ENCODE results near the gene APOB. TPM values are rescaled to one million over a fixed set of nuclear protein-coding genes. Genes with fewer than 3 reads are reported as not detected.
A peak's percentile ranks its signal among the peaks of the same experiment; 100 is the strongest.

APOB gene
- total and polyA plus RNA-seq, 2 of the 13 experiments (the other 11 are each of a cell fraction or from before 2014, with no cell fraction given) = 1,569 to 2,515 TPM

DNA sequence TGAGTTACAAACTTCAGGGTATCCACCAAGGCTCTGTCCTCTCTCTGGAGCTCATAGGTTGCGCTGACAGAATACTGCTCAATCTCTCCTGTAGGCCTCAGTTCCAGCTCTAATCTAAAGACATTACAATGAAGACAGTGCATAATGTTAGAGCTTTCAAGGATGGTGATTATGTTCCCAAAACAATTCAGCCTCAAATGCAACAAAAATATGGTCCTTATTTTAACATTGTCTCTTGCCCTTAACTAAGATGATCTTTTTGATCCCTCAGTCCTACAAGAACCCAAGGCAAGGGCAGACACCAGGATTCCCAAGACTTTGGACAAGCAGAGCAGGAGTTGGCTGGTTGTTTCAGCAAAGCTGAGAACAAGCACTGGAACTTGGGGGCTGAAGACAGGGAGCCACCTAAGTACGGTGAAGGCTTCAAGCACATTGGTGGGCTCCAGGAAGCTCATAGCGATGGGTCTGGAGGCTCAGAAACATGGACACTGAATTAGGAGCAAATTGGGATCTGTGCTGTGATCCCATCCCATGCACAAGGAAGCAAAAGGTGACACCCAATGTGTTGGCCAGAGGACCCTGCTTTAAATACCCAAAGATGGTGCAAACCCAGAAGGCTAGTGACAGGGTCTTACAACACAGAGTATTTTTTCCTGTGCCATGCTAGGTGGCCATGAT, 24.7 kb downstream of the APOB start (continued):
- TF ChIP-seq ATF7 (IDR thresholded peaks at IDR 0.05) (no peak), ATF7 (CRISPR knock-in tag; IDR thresholded peaks at IDR 0.05) (no peak), ZNF788 (CRISPR knock-in tag; IDR thresholded peaks at IDR 0.05; ENCODE audit: borderline replicate concordance) (no peak), SP4 (CRISPR knock-in tag; IDR thresholded peaks at IDR 0.05) (peak; percentile 61; the same call in 1 of the 2 replicates), NR1H2 (CRISPR knock-in tag; IDR thresholded peaks at IDR 0.05; ENCODE audit: borderline replicate concordance, low read depth) (no peak), MIER3 (CRISPR knock-in tag; IDR thresholded peaks at IDR 0.05; ENCODE audit: borderline replicate concordance) (no peak), POLR2G (IDR thresholded peaks at IDR 0.05; ENCODE audit: low read depth, low read length) (peak; percentile 67), TAF1 (CRISPR knock-in tag; IDR thresholded peaks at IDR 0.05) (no peak), NRL (CRISPR knock-in tag; IDR thresholded peaks at IDR 0.05; ENCODE audit: borderline replicate concordance) (no peak), E2F2 (CRISPR knock-in tag; IDR thresholded peaks at IDR 0.05; ENCODE audit: borderline replicate concordance) (no peak), SSRP1 (CRISPR knock-in tag; IDR thresholded peaks at IDR 0.05) (peak; percentile 33), MBD4 (IDR thresholded peaks at IDR 0.05; ENCODE audit: borderline replicate concordance, low read length) (peak; percentile 89; the same call in 1 of the 2 replicates), NR3C1 (CRISPR knock-in tag; IDR thresholded peaks at IDR 0.05) (no peak), ZFP37 (CRISPR knock-in tag; IDR thresholded peaks at IDR 0.05; ENCODE audit: borderline replicate concordance) (0 out of 2 replicates have a peak, but pooled peaks have one; percentile 84), IKZF4 (CRISPR knock-in tag; IDR thresholded peaks at IDR 0.05; ENCODE audit: borderline replicate concordance, low read depth, not compliant biosample characterization) (no peak), POLR2AphosphoS2 (IDR thresholded peaks at IDR 0.05; ENCODE audit: low read depth, low read length) (peak; percentile 81), NFIB (CRISPR knock-in tag; IDR thresholded peaks at IDR 0.05; ENCODE audit: borderline replicate concordance) (no peak), ZNF777 (CRISPR knock-in tag; IDR thresholded peaks at IDR 0.05) (peak; percentile 59; the same call in 1 of the 2 replicates), ZBTB39 (CRISPR knock-in tag; IDR thresholded peaks at IDR 0.05) (no peak)
- TF ChIP-seq, protein P1, sequence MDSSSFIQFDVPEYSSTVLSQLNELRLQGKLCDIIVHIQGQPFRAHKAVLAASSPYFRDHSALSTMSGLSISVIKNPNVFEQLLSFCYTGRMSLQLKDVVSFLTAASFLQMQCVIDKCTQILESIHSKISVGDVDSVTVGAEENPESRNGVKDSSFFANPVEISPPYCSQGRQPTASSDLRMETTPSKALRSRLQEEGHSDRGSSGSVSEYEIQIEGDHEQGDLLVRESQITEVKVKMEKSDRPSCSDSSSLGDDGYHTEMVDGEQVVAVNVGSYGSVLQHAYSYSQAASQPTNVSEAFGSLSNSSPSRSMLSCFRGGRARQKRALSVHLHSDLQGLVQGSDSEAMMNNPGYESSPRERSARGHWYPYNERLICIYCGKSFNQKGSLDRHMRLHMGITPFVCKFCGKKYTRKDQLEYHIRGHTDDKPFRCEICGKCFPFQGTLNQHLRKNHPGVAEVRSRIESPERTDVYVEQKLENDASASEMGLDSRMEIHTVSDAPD (CRISPR knock-in tag; IDR thresholded peaks at IDR 0.05) = no peak
- TF ChIP-seq, protein P2, sequence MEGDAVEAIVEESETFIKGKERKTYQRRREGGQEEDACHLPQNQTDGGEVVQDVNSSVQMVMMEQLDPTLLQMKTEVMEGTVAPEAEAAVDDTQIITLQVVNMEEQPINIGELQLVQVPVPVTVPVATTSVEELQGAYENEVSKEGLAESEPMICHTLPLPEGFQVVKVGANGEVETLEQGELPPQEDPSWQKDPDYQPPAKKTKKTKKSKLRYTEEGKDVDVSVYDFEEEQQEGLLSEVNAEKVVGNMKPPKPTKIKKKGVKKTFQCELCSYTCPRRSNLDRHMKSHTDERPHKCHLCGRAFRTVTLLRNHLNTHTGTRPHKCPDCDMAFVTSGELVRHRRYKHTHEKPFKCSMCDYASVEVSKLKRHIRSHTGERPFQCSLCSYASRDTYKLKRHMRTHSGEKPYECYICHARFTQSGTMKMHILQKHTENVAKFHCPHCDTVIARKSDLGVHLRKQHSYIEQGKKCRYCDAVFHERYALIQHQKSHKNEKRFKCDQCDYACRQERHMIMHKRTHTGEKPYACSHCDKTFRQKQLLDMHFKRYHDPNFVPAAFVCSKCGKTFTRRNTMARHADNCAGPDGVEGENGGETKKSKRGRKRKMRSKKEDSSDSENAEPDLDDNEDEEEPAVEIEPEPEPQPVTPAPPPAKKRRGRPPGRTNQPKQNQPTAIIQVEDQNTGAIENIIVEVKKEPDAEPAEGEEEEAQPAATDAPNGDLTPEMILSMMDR (CRISPR knock-in tag; IDR thresholded peaks at IDR 0.05) = no peak
- TF ChIP-seq, protein P3, sequence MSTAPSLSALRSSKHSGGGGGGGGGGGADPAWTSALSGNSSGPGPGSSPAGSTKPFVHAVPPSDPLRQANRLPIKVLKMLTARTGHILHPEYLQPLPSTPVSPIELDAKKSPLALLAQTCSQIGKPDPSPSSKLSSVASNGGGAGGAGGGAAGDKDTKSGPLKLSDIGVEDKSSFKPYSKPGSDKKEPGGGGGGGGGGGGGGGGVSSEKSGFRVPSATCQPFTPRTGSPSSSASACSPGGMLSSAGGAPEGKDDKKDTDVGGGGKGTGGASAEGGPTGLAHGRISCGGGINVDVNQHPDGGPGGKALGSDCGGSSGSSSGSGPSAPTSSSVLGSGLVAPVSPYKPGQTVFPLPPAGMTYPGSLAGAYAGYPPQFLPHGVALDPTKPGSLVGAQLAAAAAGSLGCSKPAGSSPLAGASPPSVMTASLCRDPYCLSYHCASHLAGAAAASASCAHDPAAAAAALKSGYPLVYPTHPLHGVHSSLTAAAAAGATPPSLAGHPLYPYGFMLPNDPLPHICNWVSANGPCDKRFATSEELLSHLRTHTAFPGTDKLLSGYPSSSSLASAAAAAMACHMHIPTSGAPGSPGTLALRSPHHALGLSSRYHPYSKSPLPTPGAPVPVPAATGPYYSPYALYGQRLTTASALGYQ (CRISPR knock-in tag; IDR thresholded peaks at IDR 0.05) = no peak

Data from HepG2 (cell line).